B cell (primary cell): ENCODE results near the gene CD86.

Experiments
- CTCF ChIP-seq: fragments of 200-600 bp; IDR thresholded peaks from one replicate; pipeline ENCODE4 v1.8.0; 2022; ENCODE audit warnings: antibody characterized with exemption, mild to moderate bottlenecking
- EZH2 ChIP-seq: IDR thresholded peaks from 2 replicates; pipeline ENCODE4 v1.6.1; 2012; ENCODE audit warnings: borderline replicate concordance, low read depth, mild to moderate bottlenecking, moderate library complexity, low read length; ENCODE audit not compliant: insufficient read depth, poor library complexity, severe bottlenecking

GRCh38 chr3:122067214-122067550 lies 12.0 kb downstream of the CD86 start:
- no peak for TF ChIP-seq CTCF
- TF ChIP-seq EZH2, result no peak
